Ascending aorta (tissue), 2 donors: ENCODE measurements around the gene ZMYM2. TPM values are rescaled to one million over a fixed set of nuclear protein-coding genes. Genes with fewer than 3 reads are reported as not detected.

Experiments
- DNase-seq, 2 donors: peaks; one replicate each; pipeline ENCODE4 v3.0.0-alpha.2; 2019; ENCODE audit warnings: low spot score in 2 of 2
- H3K27ac ChIP-seq, 2 donors: fragments of 200-600 bp; sonication (generic); one replicate each; pipeline ENCODE4 v1.5.1; 2016 to 2017; ENCODE audit warnings: mild to moderate bottlenecking in 1 of 2
- H3K27me3 ChIP-seq: fragments of 200-600 bp; sonication (generic); one replicate; pipeline ENCODE4 v1.5.1; 2017
- H3K36me3 ChIP-seq, 2 donors: fragments of 200-600 bp; sonication (generic); one replicate each; pipeline ENCODE4 v1.5.1; 2016
- H3K4me1 ChIP-seq, 2 donors: fragments of 200-600 bp; sonication (generic); one replicate each; pipeline ENCODE4 v1.5.1; 2016 to 2017; ENCODE audit warnings: mild to moderate bottlenecking in 1 of 2
- H3K4me3 ChIP-seq, 2 donors: fragments of 200-600 bp; sonication (generic); one replicate each; pipeline ENCODE4 v1.5.1; 2016 to 2017; ENCODE audit warnings: mild to moderate bottlenecking in 1 of 2
- H3K9me3 ChIP-seq, 2 donors: fragments of 200-600 bp; sonication (generic); one replicate each; pipeline ENCODE4 v1.5.1; 2016
- CTCF ChIP-seq, 3 experiments: fragments of 200-600 bp in 2 of 3; fragments of 450-650 bp in 1 of 3; sonication (generic) in 2 of 3; IDR thresholded peaks; one replicate each; pipeline ENCODE4 v1.5.1; 2016 to 2019; ENCODE audit warnings: antibody characterized with exemption in 3 of 3, mild to moderate bottlenecking in 1 of 3, moderate library complexity in 1 of 3
- intact Hi-C: fragments of 100-400 bp; cut with DNase I; formaldehyde crosslinking; loops from one replicate; pipeline ENCODE4 v1.15.1; 2023
- total RNA-seq: library from RNA; depleted of rRNA; stranded (reverse); fragments of >200 nt; gene quantifications from one replicate; pipeline ENCODE4 v1.1.0, GENCODE V29; 2016

Gene ZMYM2
- total RNA-seq, 1 donor from 2014 or later = 76.6 TPM

DNA sequence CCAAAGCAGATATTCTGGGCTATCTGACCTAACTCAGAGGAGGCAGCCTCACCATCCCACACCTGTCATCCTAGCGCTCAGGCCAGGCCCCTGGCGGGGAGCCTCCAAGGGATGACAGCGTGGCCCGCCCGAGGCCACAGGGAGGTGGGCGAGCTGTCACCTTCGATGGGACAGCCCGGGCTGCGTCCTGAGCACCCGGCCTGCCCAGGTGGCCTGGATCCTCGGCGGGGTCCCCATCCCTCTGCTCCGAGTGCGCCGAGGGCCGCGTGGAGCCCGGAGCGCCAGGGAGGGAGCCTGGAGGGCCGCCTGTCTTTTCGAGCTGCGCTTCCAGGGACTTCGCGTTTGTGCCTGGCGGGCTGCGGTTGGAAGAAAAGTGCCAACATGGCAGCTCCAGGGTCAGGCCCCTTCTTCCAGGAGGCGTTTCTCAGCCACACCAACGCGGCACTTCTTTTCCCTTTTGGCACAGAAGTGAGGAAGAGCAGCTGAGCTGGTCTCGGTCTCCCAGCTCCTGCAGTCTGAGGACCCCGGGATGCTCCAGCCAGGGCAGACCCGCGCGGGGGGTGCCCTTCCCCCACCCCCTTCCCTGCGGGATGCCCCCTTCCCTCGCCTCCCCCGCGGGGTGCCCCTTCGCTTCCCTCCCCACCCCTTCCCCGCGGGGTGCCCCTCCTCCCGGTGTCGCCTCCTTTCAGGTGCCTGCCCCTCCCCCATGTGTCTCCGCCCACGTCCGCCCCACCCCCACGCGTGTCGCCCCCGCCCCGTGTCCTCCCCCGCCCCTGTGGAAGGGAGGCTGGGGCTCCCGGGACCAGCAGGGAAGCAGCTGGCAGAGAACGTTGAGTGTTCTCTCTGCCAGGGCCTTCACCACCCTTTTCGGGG lies 160.0 kb downstream of the ZMYM2 start:
- TF ChIP-seq CTCF (IDR thresholded peaks at IDR 0.05) = no peak

GRCh38 chr13:20119960-20120359 lies 161.4 kb downstream of the ZMYM2 start:
- Histone ChIP-seq H3K9me3 (no peaks in the 10 kb centered on the region), H3K27me3 (no peaks in the 10 kb centered on the region), H3K27ac (peak overlapping the region; percentile 79 to 82), H3K4me1 (no peaks in the 10 kb centered on the region), H3K36me3 (no peaks in the 10 kb centered on the region), H3K4me3 (peak overlapping the region; percentile 19 to 77)
- DNase-seq = no peak
- intact Hi-C loops = loop anchor here (5.0 to 10.0 kb wide), 2 partner anchors 258 to 585 kb away; partner anchors contain the start of genes IL17D and ZMYM5
- TF ChIP-seq CTCF (IDR thresholded peaks at IDR 0.05) = no peak

More for the DNA sequence above, 160.0 kb downstream of the ZMYM2 start:
- intact Hi-C loops = loop anchor here (5.0 kb wide), 1 partner anchor 256 kb away; the partner anchor contains the start of gene ZMYM5
- peak in 1 of 2 donors; percentile 74 for DNase-seq
- Histone ChIP-seq H3K36me3 (no peaks in the 10 kb centered on the region), H3K9me3 (no peaks in the 10 kb centered on the region), H3K27ac (peak overlapping the region; percentile 79 to 82), H3K4me3 (peak overlapping the region; percentile 77 to 82), H3K4me1 (no peaks in the 10 kb centered on the region), H3K27me3 (no peaks in the 10 kb centered on the region)

GRCh38 chr13:20121159-20121525 lies 162.6 kb downstream of the ZMYM2 start:
- Histone ChIP-seq H3K4me3 (peak overlapping the region in 1 of 2 donors; percentile 36), H3K27ac (no peak overlapping the region)
- intact Hi-C loops = loop anchor here (10.0 kb wide), 1 partner anchor 584 kb away; the partner anchor contains the start of gene IL17D

DNA sequence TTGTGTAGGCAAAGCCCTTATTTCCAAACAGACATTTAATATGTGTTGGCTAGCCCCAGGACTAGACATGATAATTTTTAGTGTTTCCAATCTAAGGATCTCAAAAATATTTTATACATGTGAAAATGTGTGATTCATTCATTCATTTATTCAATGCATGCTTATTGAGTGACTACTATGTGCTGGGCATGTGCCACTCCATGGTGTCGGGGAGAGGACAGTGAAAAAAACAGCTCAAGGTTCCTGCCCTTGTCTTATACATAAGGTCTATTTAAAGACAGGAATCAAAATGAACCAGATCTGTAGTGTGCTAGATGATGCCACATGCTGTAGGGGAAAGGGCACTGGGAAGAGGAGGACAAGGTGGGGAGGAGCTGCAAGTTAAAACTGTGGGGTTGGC lies 165.8 kb downstream of the ZMYM2 start:
- peaks cover 0 to 13% of the 10 kb centered on the region in 2 donors for H3K4me1 ChIP-seq
- TF ChIP-seq CTCF (IDR thresholded peaks at IDR 0.05) = no peak
- no peaks in the 10 kb centered on the region for H3K36me3 ChIP-seq
- no peak overlapping the region for H3K27ac ChIP-seq
- intact Hi-C loops = loop anchor here (10.0 kb wide), 1 partner anchor 580 kb away; the partner anchor contains the start of gene IL17D
- H3K27me3 ChIP-seq = no peaks in the 10 kb centered on the region
- H3K4me3 ChIP-seq = no peak overlapping the region
- DNase-seq = no peak
- no peaks in the 10 kb centered on the region for H3K9me3 ChIP-seq

More at GRCh38 chr13:20121159-20121525, 162.6 kb downstream of the ZMYM2 start:
- no peaks in the 10 kb centered on the region for H3K27me3 ChIP-seq
- no peak for DNase-seq
- no peaks in the 10 kb centered on the region for H3K4me1 ChIP-seq
- H3K9me3 ChIP-seq = no peaks in the 10 kb centered on the region
- H3K36me3 ChIP-seq = no peaks in the 10 kb centered on the region
- TF ChIP-seq CTCF (IDR thresholded peaks at IDR 0.05) = no peak

- peaks cover 0 to 13% of the 10 kb centered on the region in 2 donors for H3K4me1 ChIP-seq
- no peak overlapping the region for H3K4me3 ChIP-seq
- H3K9me3 ChIP-seq = no peaks in the 10 kb centered on the region
- H3K27me3 ChIP-seq = no peaks in the 10 kb centered on the region
- DNase-seq = no peak
- no peak for TF ChIP-seq CTCF (IDR thresholded peaks at IDR 0.05)
- H3K27ac ChIP-seq = no peak overlapping the region
- H3K36me3 ChIP-seq = no peaks in the 10 kb centered on the region
- intact Hi-C loops = loop anchor here (10.0 kb wide), 1 partner anchor 580 kb away; the partner anchor contains the start of gene IL17D
Observed at GRCh38 chr13:20125129-20125782, 166.7 kb downstream of the ZMYM2 start.
